ENCODE measurements around the gene WEE2. TPM values are rescaled to one million over a fixed set of nuclear protein-coding genes. Genes with fewer than 3 reads are reported as not detected.

WEE2 gene
- total RNA-seq, 1 experiment from 2014 or later = not detected

GRCh38 chr7:141691540-141691939 lies 16.6 kb upstream of the WEE2 start:
- RAD21 ChIA-PET (ENCODE audit: low non-redundant PET in 1 of 2, low total read pairs in 2 of 2, uncharacterized antibody in 2 of 2, unreplicated experiment in 2 of 2) = no interaction called here
- Histone ChIP-seq H3K27me3 (ENCODE audit: insufficient read depth, low read length) (no peaks in the 10 kb centered on the region), H3K9me2 (ENCODE audit: insufficient read depth) (no peaks in the 10 kb centered on the region), H4K20me1 (ENCODE audit: insufficient read depth) (no peaks in the 10 kb centered on the region), H3K27ac (ENCODE audit: low read depth, low read length) (no peak overlapping the region), H3K9me3 (ENCODE audit: control insufficient read depth in 1 of 2, insufficient read depth in 1 of 2, low read depth in 1 of 2, low read length in 2 of 2) (no peaks in the 10 kb centered on the region), H3K79me2 (ENCODE audit: insufficient read depth, low read length) (0 out of 2 replicates have a peak, but pooled peaks cover under 1% of the 10 kb centered on the region), H3K4me3 (replicated peaks in 1 of 2; ENCODE audit: low read depth in 1 of 2, low read length in 2 of 2) (no peak overlapping the region), H3K4me1 (ENCODE audit: control insufficient read depth in 1 of 2, insufficient read depth in 2 of 2, low read length in 2 of 2) (no peaks in the 10 kb centered on the region), H3K36me3 (ENCODE audit: control insufficient read depth in 1 of 2, insufficient read depth in 2 of 2, low read length in 2 of 2) (no peaks in the 10 kb centered on the region), H2AFZ (ENCODE audit: low read depth, low read length, poor library complexity, severe bottlenecking) (no peak overlapping the region), H3K4me2 (ENCODE audit: low read length) (no peak overlapping the region), H3K9ac (ENCODE audit: low read length) (no peak overlapping the region)
- intact Hi-C loops (cut with micrococcal nuclease) = no loop called here
- BruUV-seq (replicated peaks) = no TSS peak
- POLR2A ChIA-PET = no interaction called here
- DNase-seq (ENCODE audit: low read depth, low spot score) (no peak), ATAC-seq (no peak)
- TF ChIP-seq SIN3A (IDR thresholded peaks at IDR 0.05; ENCODE audit: low read depth) (no peak), REST (IDR thresholded peaks at IDR 0.05; ENCODE audit: low read depth) (no peak), EZH2 (IDR thresholded peaks at IDR 0.05) (no peak), ZNF274 (IDR thresholded peaks at IDR 0.05; ENCODE audit: low read depth, low read length) (no peak), CEBPB (IDR thresholded peaks at IDR 0.05; ENCODE audit: low read depth) (no peak)
- CTCF ChIA-PET = no interaction called here

DNA sequence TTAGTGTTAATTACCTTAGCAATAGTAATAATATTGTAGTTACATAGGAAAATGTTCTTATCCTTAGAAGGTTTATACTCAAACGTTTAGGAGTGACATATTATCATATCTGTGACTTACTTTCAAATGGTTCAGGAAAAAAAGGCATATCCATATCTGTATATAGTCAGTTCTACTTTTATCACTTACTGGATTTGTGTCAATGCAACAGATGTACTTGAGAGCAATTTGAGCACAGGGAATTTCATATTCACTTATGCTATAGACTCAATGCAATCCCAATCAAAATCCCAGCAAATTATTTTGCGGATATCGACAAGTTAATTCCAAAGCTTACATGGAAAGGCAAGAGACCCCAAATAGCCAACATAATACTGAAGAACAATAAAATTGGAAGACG lies 16.2 kb upstream of the WEE2 start:
- Histone ChIP-seq H3K4me2 (ENCODE audit: low read length) (no peak overlapping the region), H3K27me3 (ENCODE audit: insufficient read depth, low read length) (no peaks in the 10 kb centered on the region), H3K9me2 (ENCODE audit: insufficient read depth) (no peaks in the 10 kb centered on the region), H3K4me1 (ENCODE audit: control insufficient read depth in 1 of 2, insufficient read depth in 2 of 2, low read length in 2 of 2) (peaks cover 0 to under 1% of the 10 kb centered on the region in 2 experiments; a peak in 1 of 4 replicates), H3K79me2 (ENCODE audit: insufficient read depth, low read length) (0 out of 2 replicates have a peak, but pooled peaks cover 3% of the 10 kb centered on the region), H3K9ac (ENCODE audit: low read length) (no peak overlapping the region), H4K20me1 (ENCODE audit: insufficient read depth) (no peaks in the 10 kb centered on the region), H3K4me3 (replicated peaks in 1 of 2; ENCODE audit: low read depth in 1 of 2, low read length in 2 of 2) (no peak overlapping the region), H3K27ac (ENCODE audit: low read depth, low read length) (no peak overlapping the region), H2AFZ (ENCODE audit: low read depth, low read length, poor library complexity, severe bottlenecking) (no peak overlapping the region), H3K9me3 (ENCODE audit: control insufficient read depth in 1 of 2, insufficient read depth in 1 of 2, low read depth in 1 of 2, low read length in 2 of 2) (no peaks in the 10 kb centered on the region), H3K36me3 (ENCODE audit: control insufficient read depth in 1 of 2, insufficient read depth in 2 of 2, low read length in 2 of 2) (no peaks in the 10 kb centered on the region)
- ChIA-PET CTCF (no interaction called here), POLR2A (no interaction called here), RAD21 (ENCODE audit: low non-redundant PET in 1 of 2, low total read pairs in 2 of 2, uncharacterized antibody in 2 of 2, unreplicated experiment in 2 of 2) (no interaction called here)
- BruUV-seq (replicated peaks) = no TSS peak
- intact Hi-C loops (cut with micrococcal nuclease) = no loop called here
- DNase-seq (ENCODE audit: low read depth, low spot score) (no peak), ATAC-seq (no peak)
- TF ChIP-seq SRF (IDR thresholded peaks at IDR 0.05; ENCODE audit: low read depth) = no peak
- no peak for TF ChIP-seq EGR1 (IDR thresholded peaks at IDR 0.05; ENCODE audit: low read depth)
- TF ChIP-seq EZH2 (IDR thresholded peaks at IDR 0.05) = no peak
- TF ChIP-seq EZH2phosphoT487 (IDR thresholded peaks at IDR 0.05; ENCODE audit: borderline replicate concordance) = no peak
- no peak for TF ChIP-seq CEBPB (IDR thresholded peaks at IDR 0.05; ENCODE audit: low read depth)
- no peak for TF ChIP-seq REST (IDR thresholded peaks at IDR 0.05; ENCODE audit: low read depth)
- no peak for TF ChIP-seq RAD21 (IDR thresholded peaks at IDR 0.05; ENCODE audit: low read depth)
- no peak for TF ChIP-seq ZNF274 (IDR thresholded peaks at IDR 0.05; ENCODE audit: low read depth, low read length)
- TF ChIP-seq YY1 (IDR thresholded peaks at IDR 0.05; ENCODE audit: extremely low read depth, insufficient replicate concordance, low read depth, low read length) = no peak
- no peak for TF ChIP-seq CBX3 (IDR thresholded peaks at IDR 0.05; ENCODE audit: low read depth)
- no peak for TF ChIP-seq ELF1 (IDR thresholded peaks at IDR 0.05; ENCODE audit: borderline replicate concordance, low read depth)
- TF ChIP-seq SIN3A (IDR thresholded peaks at IDR 0.05; ENCODE audit: low read depth) = no peak
